HuH-7.5 (cell line): ENCODE results near the gene PAPPA.

ENCODE experiments used
- DNase-seq: peaks from one replicate; pipeline ENCODE4 v3.0.0; 2011; ENCODE audit warnings: low spot score

Gene PAPPA

DNA sequence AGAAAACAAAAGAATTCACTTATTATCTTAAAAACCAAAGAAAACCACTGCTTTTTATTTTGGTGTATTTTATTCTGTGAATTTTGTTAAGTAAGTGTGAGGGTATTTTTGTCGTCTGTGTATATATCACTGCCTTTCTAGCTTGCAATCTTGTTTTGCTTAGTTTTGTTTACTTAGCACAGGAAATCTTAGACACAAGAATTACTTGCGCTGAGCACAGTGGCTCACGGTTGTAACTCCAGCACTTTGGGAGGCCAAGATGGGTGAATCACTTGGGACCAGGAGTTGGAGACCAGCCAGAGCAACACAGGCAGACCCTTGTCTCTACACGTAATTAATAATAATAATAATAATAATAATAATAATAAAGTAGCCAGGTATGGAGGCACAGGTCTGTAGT, 230.3 kb downstream of the PAPPA start:
- no peak for DNase-seq

DNA sequence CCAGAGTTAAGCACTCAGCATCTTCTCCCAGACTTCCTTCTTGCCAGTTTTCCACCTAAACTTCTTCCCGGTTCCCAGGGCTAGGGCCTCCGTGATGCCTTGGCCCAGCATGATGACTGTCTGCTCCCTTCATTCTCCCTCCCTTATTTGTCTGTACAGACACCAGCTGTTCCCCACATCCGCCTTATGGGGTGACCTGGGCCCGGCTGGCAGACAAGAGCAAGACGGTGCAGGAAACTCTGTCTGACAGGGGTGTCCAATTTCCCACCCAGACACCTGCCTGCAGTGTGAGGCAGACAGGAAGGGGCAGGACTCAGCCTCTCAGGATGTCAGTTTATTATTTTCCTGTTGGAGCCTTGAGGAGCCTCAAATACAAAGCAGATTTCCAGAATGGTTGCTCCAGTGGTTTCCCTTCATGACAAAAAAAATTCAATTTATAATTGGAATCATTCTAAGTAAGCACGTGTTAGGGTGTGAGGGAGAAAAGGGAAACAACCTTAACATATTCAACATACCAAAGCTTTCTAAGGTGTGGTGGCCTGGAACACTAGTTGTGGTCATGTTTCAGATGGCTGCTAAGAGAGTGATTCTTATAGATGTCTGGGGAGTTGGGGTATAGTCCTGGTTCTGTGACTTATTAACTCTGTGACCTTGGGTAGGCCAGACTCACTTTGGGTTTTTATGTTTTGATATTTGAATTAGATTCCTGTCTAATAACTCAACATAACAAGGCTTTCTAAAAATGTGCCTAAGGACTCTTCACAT, 234.5 kb downstream of the PAPPA start:
- no peak for DNase-seq

DNA sequence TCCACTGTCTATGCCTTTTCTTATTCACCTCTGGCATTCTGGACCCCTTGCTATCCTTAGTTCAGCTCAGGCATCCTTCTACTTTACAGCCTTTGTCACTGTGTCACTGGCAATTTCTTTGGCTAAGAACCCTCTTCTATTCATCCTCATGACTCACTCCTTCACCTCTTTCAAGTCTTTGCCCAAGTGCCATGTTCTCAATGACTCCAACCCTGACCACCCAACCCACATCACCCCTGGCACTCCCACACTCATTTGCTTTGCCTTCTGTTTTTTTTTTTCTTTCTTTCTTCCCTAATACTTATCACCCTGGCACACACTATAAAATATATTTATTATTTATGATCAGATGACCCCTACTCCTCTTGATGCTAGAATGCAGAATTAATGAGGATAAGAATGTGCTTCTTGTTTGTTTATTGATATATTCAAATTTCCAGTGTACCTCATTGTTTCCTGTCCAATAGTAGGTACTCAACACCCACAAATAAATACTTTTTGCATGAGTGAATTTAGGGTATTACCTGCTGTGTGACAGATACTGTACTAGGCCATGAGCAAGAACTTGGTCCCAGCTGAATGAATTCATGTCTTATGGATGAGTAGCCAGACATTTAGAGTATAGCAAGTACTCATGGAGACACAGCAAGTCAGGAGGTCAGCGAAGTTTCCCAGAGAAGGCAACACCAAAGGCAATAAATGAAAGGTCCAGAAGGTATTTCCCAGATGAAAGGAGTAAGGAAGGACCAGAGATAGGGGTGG, 236.1 kb downstream of the PAPPA start:
- DNase-seq = no peak

DNA sequence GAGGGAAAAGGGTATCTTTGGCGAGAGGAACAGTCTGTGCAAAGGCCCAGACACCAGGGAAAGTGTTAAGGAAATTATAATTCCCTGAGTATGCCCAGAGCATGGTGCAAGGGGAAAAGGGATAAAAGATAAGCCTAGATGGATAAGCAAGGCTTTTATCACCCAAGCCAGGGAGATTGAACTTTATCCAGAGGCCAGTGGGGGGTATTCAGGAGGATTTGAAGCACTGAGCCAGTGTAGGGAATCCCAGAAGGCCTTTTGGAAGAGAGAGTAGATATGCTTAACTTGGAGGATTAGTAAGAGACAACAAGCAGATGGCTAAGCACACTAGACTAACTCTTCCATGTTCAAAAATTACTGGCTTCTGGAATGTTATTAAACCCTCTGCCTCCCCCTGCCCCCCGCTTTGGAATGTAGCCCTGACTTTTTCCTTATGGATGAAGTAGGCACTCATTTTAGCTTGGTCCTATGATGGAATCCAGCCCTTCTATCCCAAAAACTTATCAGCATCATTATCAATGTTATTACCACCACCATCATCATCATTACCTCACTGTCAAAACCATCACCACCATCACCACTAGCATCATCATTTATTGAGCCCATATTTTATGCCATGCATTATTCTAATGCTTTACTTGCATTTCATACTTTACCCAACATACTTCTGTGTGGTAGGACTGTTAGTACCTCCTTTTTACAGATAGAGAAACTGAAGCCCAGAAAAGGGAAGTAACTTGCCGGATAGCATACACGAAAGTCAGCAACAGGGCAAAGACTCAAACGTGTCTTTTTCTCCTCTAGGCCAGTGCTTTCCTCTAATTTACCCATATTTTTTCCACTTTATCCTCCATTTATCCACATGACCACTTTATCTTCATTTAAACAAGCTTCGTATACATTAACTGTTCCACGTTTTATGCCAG, 237.0 kb downstream of the PAPPA start:
- DNase-seq = no peak

DNA sequence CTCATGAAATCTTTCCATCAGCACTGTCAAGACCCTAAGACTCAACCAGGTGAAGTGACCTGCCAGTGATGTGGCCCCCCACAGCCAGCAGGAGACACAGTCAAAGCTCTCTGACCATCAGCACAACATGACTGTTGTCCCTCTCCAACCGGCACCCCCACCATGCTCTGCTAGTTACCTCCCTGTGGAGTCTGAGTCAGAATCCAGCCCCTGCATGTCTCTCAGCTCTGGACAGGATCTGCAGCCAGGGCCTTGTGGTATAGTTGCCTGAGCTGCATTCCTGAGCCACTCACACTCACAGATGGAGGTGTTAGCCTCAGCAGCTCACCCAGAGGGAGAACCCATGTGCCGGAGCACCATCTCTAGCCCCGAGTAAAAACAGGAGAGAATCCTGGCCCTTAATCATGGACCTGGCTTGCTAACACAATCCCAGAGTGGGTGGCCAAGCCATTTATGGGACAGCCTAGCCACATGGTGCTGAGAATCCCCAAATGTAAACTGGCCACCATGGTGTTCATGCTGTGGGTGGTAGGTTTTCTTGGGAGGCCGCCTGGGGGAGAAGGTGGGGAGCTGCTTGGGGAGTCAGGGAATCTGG, 237.8 kb downstream of the PAPPA start:
- DNase-seq = no peak

DNA sequence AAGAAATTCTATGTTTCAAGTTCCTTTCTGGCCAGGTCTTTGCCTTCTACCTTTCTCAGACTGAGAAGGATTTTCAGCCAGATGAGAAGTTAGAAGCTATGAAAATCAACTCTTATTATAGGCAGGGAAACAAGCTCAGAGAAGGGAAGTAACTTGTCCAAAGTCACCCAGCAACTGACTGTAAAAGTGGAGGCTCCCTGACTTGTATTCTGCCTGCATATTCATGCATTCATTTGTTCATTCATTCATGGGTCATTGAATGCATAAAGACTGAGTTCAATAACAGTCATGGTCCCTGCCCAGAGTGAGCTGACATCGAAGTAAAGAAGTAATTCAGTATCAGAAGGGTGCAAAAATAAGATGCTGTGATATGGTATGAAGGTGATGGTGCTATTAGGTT, 239.6 kb downstream of the PAPPA start:
- no peak for DNase-seq

DNA sequence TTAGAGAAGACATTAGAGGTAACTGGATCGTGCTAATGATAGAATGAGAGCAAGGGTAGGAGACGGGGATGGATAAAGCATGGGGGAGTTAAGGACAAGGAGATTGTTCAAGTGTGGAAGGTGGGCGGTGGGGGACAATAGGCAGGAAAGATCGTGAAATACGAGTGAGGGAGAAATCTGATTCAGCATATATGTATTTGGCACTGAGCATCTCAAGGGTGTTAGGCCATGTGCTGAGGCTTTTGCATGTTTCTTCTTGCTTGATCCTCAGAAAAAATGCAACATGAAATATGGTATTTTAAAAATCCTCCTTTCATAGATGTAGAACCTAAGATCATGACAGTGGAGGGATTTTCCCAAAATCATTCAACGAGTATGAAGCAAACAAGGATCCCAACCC, 240.5 kb downstream of the PAPPA start:
- no peak for DNase-seq

DNA sequence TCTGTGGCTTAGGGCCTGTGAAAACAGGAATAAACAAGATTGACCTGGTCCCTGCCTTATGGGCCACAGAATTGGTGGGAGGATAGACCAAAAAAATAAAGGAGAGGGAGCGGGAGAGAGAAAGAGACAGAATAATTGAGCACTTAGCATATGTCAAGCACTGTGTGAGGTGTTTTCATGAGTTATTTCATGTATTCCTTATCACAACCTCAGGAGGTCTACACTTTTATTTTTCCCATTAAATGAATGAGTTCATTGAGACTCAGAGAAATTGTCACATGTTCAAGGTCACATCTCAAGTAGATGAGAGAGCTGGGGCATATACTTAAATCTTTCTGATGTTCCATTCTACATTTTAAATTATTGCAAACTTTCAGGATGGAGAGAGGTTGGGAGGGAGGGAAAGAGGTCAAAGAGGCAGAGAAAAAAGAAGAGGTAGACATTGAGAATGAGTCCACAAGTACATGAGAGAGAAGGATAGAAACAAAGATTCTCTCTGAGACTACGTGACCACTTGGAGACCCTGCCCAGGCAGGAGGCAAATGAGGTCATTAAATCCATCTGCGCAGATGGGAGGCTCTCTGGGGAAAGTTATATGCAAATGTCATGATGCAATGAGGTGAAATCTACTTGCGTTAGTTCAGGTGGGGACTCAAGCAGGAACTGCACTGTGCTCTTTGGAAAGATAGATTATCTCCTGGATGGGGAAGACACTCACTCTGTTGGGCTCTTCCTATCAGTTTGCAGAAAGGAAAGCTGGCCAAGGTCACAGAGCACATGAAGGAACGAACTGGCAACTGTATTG, 241.5 kb downstream of the PAPPA start:
- no peak for DNase-seq

DNA sequence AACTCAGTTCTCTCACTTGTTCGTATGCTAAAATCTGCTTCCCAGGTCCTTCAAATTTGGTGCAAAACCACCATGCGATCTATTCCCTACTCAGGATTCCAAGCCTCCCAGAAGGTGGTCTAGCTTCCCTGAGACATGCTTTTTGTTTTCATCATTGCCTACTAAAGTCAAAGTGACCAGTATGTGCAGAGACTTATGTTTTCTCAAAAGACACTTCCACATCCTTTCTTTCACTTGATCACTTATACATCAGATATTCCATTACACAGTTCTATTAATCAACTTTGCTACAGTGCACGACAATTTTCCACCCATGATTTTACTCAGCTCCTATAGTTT, 242.1 kb downstream of the PAPPA start:
- no peak for DNase-seq

DNA sequence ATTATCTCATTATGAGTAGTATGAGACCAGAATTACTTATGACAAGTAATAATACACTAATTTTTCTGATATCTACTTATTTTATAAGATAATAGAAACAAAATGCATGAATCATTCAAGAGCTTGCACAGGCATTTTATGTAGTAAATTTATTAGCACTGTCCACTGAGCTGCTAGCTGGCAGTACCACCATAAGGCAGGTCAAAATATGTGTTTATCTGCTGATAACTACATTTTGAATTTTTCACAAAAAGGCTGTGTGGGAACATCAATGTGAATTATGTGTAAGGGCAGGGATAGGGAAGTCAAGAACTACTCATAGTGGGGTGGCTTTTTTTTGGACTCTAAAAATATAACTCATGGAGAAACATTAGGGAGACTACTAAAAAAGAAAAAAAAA, 249.6 kb downstream of the PAPPA start:
- no peak for DNase-seq

DNA sequence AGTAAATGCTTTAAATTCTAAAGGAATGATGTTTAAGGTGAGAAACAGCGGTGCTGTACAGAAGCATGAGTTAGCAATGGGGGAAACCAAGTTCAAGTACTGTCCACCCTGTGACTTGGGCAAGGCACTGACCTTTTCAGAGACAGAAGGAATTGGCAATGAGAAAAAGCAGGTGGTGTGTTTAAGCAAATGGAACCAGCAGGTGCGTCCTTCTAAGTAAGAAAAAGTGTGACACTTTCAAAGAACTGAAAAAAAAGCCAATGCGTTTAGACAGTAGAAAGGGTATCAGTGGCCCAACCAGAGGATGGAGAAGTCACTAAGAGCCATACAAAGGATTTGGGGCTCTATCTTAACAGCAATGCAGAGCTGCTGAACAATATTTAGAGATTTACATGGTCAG, 250.6 kb downstream of the PAPPA start:
- DNase-seq = no peak

DNA sequence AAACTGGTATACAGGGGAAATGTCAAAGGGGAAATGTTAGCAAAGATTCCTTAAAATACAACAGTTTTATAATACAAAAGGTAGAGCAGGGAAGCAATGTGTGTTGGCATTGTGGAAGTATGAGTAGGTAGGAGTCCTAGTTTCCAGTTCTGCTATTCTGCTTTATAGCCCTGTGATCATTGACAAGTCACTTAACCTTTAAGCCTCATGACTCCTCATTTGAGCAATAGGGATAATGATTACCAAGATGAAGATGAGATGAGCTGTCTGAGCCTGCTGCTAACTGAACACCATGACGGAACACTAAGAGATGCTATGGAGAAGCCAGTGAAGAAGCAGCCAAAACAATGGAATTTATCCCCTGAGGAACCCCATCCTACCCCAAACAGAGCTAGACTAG, 251.7 kb downstream of the PAPPA start:
- DNase-seq = no peak

DNA sequence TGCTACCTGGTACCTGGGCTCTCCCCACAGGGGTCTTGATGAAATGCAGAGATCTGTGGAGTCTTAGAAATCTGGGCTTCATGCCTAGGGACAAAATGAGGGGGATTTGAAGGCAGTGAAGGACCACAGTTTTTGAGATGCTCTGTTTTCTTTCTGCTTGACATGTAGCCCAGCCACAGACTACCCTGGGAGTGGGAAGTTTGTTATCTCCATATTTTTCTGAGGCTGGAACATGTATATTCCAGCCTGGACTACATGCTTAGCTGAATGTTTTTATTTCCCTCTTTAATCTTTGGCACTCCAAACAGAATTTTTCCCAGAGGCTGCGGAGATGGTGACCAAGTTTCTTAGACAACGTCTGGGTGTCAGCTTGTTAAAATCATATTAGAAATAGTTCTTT, 252.9 kb downstream of the PAPPA start:
- no peak for DNase-seq

DNA sequence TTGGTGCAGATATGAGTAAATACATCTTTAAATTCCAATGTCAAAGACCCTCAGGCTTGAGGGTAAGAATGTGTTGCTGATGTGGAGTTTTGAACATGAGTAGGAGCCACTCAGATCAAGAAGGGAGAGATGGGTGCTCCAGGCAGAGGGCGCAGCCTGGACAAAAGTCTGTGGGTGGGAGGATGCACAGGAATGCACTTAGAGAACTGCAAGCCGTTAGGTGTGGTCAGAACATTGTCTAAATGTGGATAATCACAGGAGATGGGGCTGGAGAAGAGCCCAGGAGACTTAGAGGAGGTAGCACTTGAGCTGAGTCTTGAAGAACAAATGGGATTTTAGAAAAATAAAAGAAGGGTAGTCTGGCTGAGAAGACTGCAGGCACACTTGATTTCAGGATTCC, 255.5 kb downstream of the PAPPA start:
- no peak for DNase-seq

DNA sequence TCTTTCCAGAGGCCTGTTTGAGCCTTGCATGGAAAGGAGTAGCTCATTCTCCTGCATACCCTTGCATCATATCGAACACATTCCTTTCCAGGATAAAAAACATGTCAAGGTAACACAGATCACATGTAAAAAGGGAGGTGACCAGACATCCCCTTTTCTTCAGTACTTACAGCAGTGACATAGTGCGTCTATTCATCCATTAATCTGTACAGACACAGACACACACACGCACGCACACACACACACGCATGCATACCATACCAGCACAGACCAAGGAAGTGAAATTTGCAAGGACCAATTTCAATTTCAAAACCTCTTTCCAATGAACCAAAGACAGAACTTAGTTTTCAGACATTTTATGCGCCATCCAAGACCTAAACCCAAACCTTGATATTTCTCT, 256.0 kb downstream of the PAPPA start:
- DNase-seq = no peak

DNA sequence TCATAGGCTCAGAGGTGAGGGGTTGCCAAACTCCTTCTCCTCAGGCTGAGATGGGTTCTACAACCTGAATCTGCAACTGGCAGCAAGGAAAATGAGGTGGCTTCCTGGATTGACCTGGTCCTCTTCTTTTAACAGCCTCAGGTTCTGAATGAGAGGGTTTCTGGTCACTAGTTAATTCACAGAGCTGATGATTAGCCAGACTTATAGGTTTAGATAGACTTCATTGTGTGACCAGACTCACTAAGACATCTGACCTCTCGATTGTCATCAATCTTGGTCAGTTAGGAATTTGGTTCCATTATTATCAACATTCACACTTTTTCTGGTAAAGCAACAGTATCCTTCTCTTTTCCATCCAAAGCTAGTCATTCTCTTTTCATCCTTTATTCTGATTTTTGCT, 257.9 kb downstream of the PAPPA start:
- DNase-seq = no peak

DNA sequence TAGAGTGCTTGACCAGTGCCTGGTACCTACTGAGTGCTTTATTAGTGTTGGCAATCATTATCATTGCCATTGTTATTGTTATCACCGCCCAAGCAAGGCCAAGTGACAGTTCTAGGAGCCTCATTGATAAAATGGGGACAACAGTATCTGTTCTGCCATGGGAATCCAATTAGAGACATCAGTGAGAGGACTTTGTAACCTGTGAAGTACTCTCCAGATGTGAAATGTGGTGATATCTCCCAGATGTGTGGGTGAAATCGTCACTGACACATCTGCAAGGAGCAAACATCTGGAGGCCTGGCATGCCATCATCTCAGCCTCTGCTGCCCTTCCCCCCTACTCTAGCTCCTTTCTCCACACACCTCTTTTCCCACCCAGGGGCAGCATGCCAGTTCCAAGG, 260.8 kb downstream of the PAPPA start:
- no peak for DNase-seq

DNA sequence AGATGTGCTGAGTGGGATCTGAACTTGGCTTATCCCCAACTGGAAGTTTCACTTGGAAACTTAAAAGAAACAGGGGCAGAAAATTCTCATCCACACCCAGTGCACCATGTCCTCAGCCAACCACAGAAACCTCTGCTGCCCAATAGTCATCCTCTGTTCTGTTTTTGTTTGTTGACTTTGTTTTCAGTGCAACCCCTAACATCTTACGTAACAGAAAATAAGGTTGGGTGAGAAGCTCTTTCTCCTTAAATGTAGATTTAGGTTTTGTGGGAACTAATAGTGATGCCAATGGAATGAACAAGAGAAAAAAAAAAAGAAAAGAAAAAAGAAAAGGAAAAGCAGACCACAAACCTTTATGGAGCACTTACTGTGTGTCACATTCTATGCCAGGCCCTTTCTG, 262.8 kb downstream of the PAPPA start:
- DNase-seq = no peak

DNA sequence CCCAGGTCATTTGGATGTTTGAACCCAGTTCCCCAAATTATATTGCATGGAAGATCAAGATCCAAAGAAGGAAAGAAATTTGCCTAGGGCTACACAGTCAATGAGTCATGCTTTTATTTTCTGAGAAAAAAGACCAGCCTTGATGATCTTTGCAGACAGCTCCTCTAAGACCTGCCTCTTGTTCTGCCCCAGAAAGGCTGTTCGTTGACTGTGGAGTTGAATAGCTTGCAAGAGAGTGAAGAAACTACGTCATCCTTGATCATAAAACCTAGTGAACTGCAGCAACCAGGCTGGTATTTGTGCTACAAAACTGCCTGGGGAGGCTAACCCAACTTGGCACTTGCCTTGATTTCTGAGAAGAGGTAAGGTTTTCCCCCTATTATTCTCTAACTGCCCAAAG, 263.9 kb downstream of the PAPPA start:
- no peak for DNase-seq

DNA sequence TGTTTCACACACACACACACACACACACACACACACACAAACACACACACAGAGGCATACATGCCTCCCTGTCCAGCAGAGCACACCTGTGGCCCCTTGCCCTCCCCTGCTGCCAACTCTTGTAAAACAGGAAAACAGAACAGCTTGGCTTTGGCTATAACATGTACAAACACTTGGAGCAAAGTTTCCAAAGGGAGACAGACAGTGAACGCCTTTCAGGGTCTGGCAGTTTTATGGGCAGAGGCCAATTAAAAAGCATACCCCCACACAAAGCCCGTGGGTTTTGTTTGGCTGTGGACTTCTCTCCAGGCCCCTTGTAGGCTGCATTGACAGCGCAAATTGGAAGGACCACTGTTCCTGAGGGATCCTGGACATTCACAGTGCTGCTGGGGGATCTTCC, 265.6 kb downstream of the PAPPA start:
- no peak for DNase-seq

DNA sequence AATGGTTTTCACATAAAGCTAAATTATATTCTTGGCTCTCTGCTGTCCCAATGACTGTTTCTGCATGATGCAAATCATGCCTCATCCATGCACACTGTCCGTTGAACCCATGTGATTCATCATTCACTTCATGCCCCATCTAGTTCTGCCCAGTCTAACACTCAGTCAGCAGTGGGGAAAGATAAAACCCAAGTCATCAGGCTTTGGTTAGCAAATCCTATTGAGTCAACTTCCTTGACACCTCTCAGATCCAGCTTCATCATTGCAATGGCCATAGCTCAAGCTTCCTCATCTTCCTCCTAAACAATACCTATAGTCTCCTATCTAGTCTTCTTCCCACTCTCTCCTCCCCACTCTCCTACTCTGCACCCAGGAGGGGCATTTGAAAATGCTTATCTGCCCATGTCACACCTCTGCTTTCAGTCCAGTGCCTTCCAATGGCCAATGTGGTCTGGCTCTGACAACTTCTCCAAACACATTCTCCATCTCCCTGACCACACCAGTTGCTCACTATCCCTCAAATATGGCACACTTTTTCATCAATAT, 267.5 kb downstream of the PAPPA start:
- no peak for DNase-seq
